HepG2 (cell line): ENCODE results near the gene UBQLN1. TPM values are rescaled to one million over a fixed set of nuclear protein-coding genes. Genes with fewer than 3 reads are reported as not detected.

Experiments
- CAMTA2 ChIP-seq: sonication (generic); formaldehyde crosslinking; IDR thresholded peaks from 2 replicates; pipeline ENCODE4 v1.4.0; 2020; ENCODE audit warnings: mild to moderate bottlenecking, missing genetic modification reagents, borderline replicate concordance
- CBX2 ChIP-seq, 2 experiments: fragments of 200-600 bp in 1 of 2; sonication (generic); formaldehyde crosslinking in 1 of 2; IDR thresholded peaks; 2 replicates each; pipeline versions ENCODE4 v1.7.0 to v1.8.1; 2018 to 2022; ENCODE audit warnings: low read depth in 2 of 2, low read length in 1 of 2, mild to moderate bottlenecking in 1 of 2, missing genetic modification reagents in 1 of 2
- ELF3 ChIP-seq: IDR thresholded peaks from 2 replicates; pipeline ENCODE4 v1.6.1; 2016; ENCODE audit warnings: missing genetic modification reagents, missing compliant biosample characterization
- GLI4 ChIP-seq: sonication (generic); formaldehyde crosslinking; IDR thresholded peaks from 2 replicates; pipeline ENCODE4 v1.5.1; 2020; ENCODE audit warnings: missing genetic modification reagents, mild to moderate bottlenecking, moderate library complexity, borderline replicate concordance
- HIVEP1 ChIP-seq: sonication (generic); formaldehyde crosslinking; IDR thresholded peaks from 2 replicates; pipeline ENCODE4 v1.4.0; 2020; ENCODE audit warnings: mild to moderate bottlenecking, missing genetic modification reagents
- IRX3 ChIP-seq: sonication (generic); formaldehyde crosslinking; IDR thresholded peaks from 2 replicates; pipeline ENCODE4 v1.8.1; 2023; ENCODE audit warnings: mild to moderate bottlenecking, low read depth, missing genetic modification reagents, borderline replicate concordance
- KLF9 ChIP-seq: IDR thresholded peaks from 2 replicates; pipeline ENCODE4 v1.6.1; 2016; ENCODE audit warnings: low read depth
- KMT2B ChIP-seq: IDR thresholded peaks from 2 replicates; pipeline ENCODE4 v1.6.1; 2016; ENCODE audit warnings: missing genetic modification reagents, missing compliant biosample characterization
- NFKBIZ ChIP-seq: IDR thresholded peaks from 2 replicates; pipeline ENCODE4 v1.6.1; 2018; ENCODE audit warnings: missing genetic modification reagents, missing compliant biosample characterization
- NR2F2 ChIP-seq: IDR thresholded peaks from 2 replicates; pipeline ENCODE4 v1.6.1; 2012; ENCODE audit warnings: low read depth, inconsistent platforms, borderline replicate concordance
- RORA ChIP-seq: sonication (generic); formaldehyde crosslinking; IDR thresholded peaks from 2 replicates; pipeline ENCODE4 v1.5.0; 2020; ENCODE audit warnings: mild to moderate bottlenecking, missing genetic modification reagents, moderate library complexity
- SOX6 ChIP-seq, 2 experiments: fragments of 450-650 bp in 1 of 2; sonication (generic) in 1 of 2; formaldehyde crosslinking in 1 of 2; IDR thresholded peaks; 2 replicates each; pipeline versions ENCODE4 v1.4.0 to v1.6.1; 2017 to 2020; ENCODE audit warnings: antibody characterized with exemption in 1 of 2, mild to moderate bottlenecking in 1 of 2, missing genetic modification reagents in 1 of 2
- TAF1 ChIP-seq: sonication (generic); formaldehyde crosslinking; IDR thresholded peaks from 2 replicates; pipeline ENCODE4 v1.4.0; 2020; ENCODE audit warnings: missing genetic modification reagents
- TBX2 ChIP-seq: sonication (generic); formaldehyde crosslinking; IDR thresholded peaks from 2 replicates; pipeline ENCODE4 v1.5.0; 2020; ENCODE audit warnings: missing genetic modification reagents, mild to moderate bottlenecking, borderline replicate concordance
- THAP8 ChIP-seq: sonication (generic); formaldehyde crosslinking; IDR thresholded peaks from 2 replicates; pipeline ENCODE4 v1.5.1; 2020; ENCODE audit warnings: missing genetic modification reagents, mild to moderate bottlenecking, borderline replicate concordance
- ZBTB38 ChIP-seq: sonication (generic); formaldehyde crosslinking; IDR thresholded peaks from 2 replicates; pipeline ENCODE4 v1.5.1; 2020; ENCODE audit warnings: mild to moderate bottlenecking, missing genetic modification reagents
- ZBTB7A ChIP-seq: sonication (generic); formaldehyde crosslinking; IDR thresholded peaks from 2 replicates; pipeline ENCODE4 v1.8.0; 2022; ENCODE audit warnings: mild to moderate bottlenecking, missing genetic modification reagents
- ZNF230 ChIP-seq: sonication (generic); formaldehyde crosslinking; IDR thresholded peaks from 2 replicates; pipeline ENCODE4 v1.4.0; 2020; ENCODE audit warnings: mild to moderate bottlenecking, missing genetic modification reagents
- ZNF256 ChIP-seq: sonication (generic); formaldehyde crosslinking; conservative IDR thresholded peaks from 2 replicates; pipeline ENCODE4 v1.4.0; 2020; ENCODE audit warnings: missing genetic modification reagents
- ZNF3 ChIP-seq: IDR thresholded peaks from 2 replicates; pipeline ENCODE4 v1.7.0; 2017; ENCODE audit warnings: inconsistent platforms
- ZNF382 ChIP-seq: sonication (generic); formaldehyde crosslinking; IDR thresholded peaks from 2 replicates; pipeline ENCODE4 v1.5.0; 2020; ENCODE audit warnings: missing genetic modification reagents, mild to moderate bottlenecking, borderline replicate concordance
- ZNF670 ChIP-seq: sonication (generic); formaldehyde crosslinking; IDR thresholded peaks from 2 replicates; pipeline ENCODE4 v1.8.0; 2022; ENCODE audit warnings: mild to moderate bottlenecking, missing genetic modification reagents, borderline replicate concordance
- ZNF782 ChIP-seq: sonication (generic); formaldehyde crosslinking; IDR thresholded peaks from 2 replicates; pipeline ENCODE4 v1.4.0; 2020; ENCODE audit warnings: missing genetic modification reagents, mild to moderate bottlenecking, borderline replicate concordance
- ZSCAN30 ChIP-seq: sonication (generic); formaldehyde crosslinking; IDR thresholded peaks from 2 replicates; pipeline ENCODE4 v1.5.0; 2020; ENCODE audit warnings: mild to moderate bottlenecking, missing genetic modification reagents
- polyA plus RNA-seq, 8 experiments: library from polyadenylated mRNA; depleted of rRNA in 3 of 8; stranded (reverse) in 7 of 8; unstranded in 1 of 8; fragments of >200 nt; fragmentation: Illumina TruSeq in 4 of 8; extraction: Trizol in 4 of 8; gene quantifications; 2 replicates each; pipeline versions ENCODE4 v1.2.1 to v1.2.3, GENCODE V29; 2011 to 2016; ENCODE audit warnings: low read depth in 4 of 8, missing spikeins in 1 of 8, mixed read lengths in 1 of 8; ENCODE audit not compliant: insufficient read depth in 1 of 8
- total RNA-seq, 5 experiments: library from RNA; depleted of rRNA; stranded (reverse); fragments of >200 nt; fragmentation: Illumina TruSeq; extraction: Trizol; gene quantifications; 2 replicates each; pipeline ENCODE4 v1.2.3, GENCODE V29; 2016; ENCODE audit warnings: low read depth in 1 of 5
- TF ChIP-seq, protein P1 (sequence below): IDR thresholded peaks from 2 replicates; pipeline ENCODE4 v1.6.1; 2016; ENCODE audit warnings: missing genetic modification reagents, missing compliant biosample characterization
- TF ChIP-seq, protein P2 (sequence below): sonication (generic); formaldehyde crosslinking; IDR thresholded peaks from 2 replicates; pipeline ENCODE4 v1.4.0; 2020; ENCODE audit warnings: missing genetic modification reagents, mild to moderate bottlenecking, borderline replicate concordance

UBQLN1 gene
- total and polyA plus RNA-seq, 2 of the 13 experiments (the other 11 are each of a cell fraction or from before 2014, with no cell fraction given) = 78.1 to 83.8 TPM

DNA sequence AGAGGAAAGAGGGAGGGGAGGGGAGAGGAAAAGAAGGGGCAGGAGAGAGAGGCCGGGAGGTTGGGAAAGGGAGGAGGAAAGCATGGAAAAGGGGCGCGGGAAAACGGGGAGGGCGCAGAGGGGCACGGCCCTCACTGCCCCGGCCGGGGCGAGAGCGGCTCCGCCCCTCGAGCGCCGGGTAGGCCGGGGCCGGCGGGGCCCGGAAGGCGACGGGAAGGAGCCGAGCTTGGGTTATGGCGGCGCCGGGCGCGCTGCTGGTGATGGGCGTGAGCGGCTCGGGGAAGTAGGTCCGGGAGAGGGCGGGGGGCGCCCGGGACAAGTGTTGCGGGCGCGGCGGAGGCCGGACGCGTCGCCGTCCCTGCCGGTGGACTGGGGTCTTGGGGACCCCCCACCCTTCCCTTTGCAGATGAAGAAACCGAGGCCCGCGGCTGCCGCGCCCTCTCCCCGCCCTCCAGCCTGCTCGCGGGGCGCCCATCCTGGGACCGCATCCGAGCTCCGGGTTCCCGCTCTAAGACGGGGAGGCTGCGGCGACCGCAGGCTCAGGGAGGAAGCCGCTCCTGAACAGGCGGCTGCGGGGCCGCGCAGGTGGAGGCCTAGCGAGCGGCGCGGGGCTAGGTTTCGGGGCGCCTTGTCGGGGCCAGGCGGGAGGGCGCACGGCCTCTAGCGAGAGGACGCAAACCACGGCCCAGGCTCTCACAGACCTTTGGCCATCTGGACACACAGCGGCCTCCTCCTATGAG, 84.6 kb downstream of the UBQLN1 start, which contains the start of gene IDNK (continued):
- TF ChIP-seq, protein P1, sequence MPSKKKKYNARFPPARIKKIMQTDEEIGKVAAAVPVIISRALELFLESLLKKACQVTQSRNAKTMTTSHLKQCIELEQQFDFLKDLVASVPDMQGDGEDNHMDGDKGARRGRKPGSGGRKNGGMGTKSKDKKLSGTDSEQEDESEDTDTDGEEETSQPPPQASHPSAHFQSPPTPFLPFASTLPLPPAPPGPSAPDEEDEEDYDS (CRISPR knock-in tag) = no peak; the same call in 1 of the 2 replicates
- TF ChIP-seq TAF1 (peak; percentile 53), ZBTB7A (CRISPR knock-in tag) (no peak; the same call in 1 of the 2 replicates), SOX6 (IDR thresholded peaks at IDR 0.05) (no peak), SOX6 (CRISPR knock-in tag; IDR thresholded peaks at IDR 0.05) (no peak), ZNF670 (no peak), RORA (CRISPR knock-in tag) (no peak), ZNF382 (CRISPR knock-in tag) (no peak), IRX3 (CRISPR knock-in tag) (no peak), KMT2B (CRISPR knock-in tag) (no peak), TBX2 (CRISPR knock-in tag) (peak; percentile 60; the same call in 1 of the 2 replicates), ZNF256 (CRISPR knock-in tag) (no peak), HIVEP1 (no peak), THAP8 (CRISPR knock-in tag) (0 out of 2 replicates have a peak, but pooled peaks have one; percentile 50), ELF3 (peak; percentile 6; the same call in 1 of the 2 replicates), CBX2 (IDR thresholded peaks at IDR 0.05; ENCODE audit: low read depth, low read length) (no peak), CBX2 (CRISPR knock-in tag; IDR thresholded peaks at IDR 0.05; ENCODE audit: low read depth) (no peak), ZNF3 (CRISPR knock-in tag) (no peak), NR2F2 (no peak), ZSCAN30 (no peak), GLI4 (peak; percentile 60), ZNF782 (no peak; the same call in 1 of the 2 replicates), KLF9 (no peak), CAMTA2 (CRISPR knock-in tag) (no peak), ZNF230 (CRISPR knock-in tag) (no peak; the same call in 1 of the 2 replicates), ZBTB38 (CRISPR knock-in tag) (peak; percentile 31), NFKBIZ (CRISPR knock-in tag) (no peak)
- TF ChIP-seq, protein P2, sequence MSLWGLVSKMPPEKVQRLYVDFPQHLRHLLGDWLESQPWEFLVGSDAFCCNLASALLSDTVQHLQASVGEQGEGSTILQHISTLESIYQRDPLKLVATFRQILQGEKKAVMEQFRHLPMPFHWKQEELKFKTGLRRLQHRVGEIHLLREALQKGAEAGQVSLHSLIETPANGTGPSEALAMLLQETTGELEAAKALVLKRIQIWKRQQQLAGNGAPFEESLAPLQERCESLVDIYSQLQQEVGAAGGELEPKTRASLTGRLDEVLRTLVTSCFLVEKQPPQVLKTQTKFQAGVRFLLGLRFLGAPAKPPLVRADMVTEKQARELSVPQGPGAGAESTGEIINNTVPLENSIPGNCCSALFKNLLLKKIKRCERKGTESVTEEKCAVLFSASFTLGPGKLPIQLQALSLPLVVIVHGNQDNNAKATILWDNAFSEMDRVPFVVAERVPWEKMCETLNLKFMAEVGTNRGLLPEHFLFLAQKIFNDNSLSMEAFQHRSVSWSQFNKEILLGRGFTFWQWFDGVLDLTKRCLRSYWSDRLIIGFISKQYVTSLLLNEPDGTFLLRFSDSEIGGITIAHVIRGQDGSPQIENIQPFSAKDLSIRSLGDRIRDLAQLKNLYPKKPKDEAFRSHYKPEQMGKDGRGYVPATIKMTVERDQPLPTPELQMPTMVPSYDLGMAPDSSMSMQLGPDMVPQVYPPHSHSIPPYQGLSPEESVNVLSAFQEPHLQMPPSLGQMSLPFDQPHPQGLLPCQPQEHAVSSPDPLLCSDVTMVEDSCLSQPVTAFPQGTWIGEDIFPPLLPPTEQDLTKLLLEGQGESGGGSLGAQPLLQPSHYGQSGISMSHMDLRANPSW (CRISPR knock-in tag) = no peak
